Measurements from ENCODE around the gene SYT17. TPM values are rescaled to one million over a fixed set of nuclear protein-coding genes. Genes with fewer than 3 reads are reported as not detected.

SYT17 gene
- polyA plus RNA-seq, 1 donor (not counting 4 experiments of a cell fraction or from before 2014, with no cell fraction given) = not detected

GRCh38 chr16:19225651-19226050, 57.6 kb downstream of the SYT17 start:
- dilution Hi-C loops (cut with MboI; ENCODE audit: extremely low pct_ligation_motif_present, low sequenced_read_pairs) = no loop called here
- Histone ChIP-seq H3K4me3 (ENCODE audit: control insufficient read depth in 2 of 3, extremely low read depth in 1 of 3, insufficient read depth in 2 of 3, low read depth in 1 of 3, low read length in 3 of 3) (no peak overlapping the region), H3K9ac (ENCODE audit: control insufficient read depth, extremely low read depth, insufficient read depth, low read length) (no peak overlapping the region), H3K27ac (ENCODE audit: control insufficient read depth, insufficient read depth, low read length) (no peak overlapping the region), H3K4me2 (ENCODE audit: control insufficient read depth, extremely low read depth, insufficient read depth, low read depth, low read length) (no peak overlapping the region), H3K27me3 (ENCODE audit: control insufficient read depth, extremely low read depth, insufficient read depth, low read length) (no peaks in the 10 kb centered on the region), H4K20me1 (ENCODE audit: control insufficient read depth, extremely low read depth, insufficient read depth, low read length) (no peaks in the 10 kb centered on the region), H3K36me3 (ENCODE audit: control insufficient read depth in 2 of 2, extremely low read depth in 1 of 2, insufficient read depth in 2 of 2, low read length in 2 of 2) (no peaks in the 10 kb centered on the region), H3K79me2 (ENCODE audit: control insufficient read depth, insufficient read depth, low read length) (no peaks in the 10 kb centered on the region), H2AFZ (ENCODE audit: control insufficient read depth, low read length) (no peak overlapping the region), H3K4me1 (ENCODE audit: control insufficient read depth, extremely low read depth, insufficient read depth, low read length) (no peaks in the 10 kb centered on the region), H3K9me1 (ENCODE audit: control insufficient read depth, extremely low read depth, insufficient read depth, low read length) (no peaks in the 10 kb centered on the region), H3K9me3 (ENCODE audit: control insufficient read depth, low read depth, low read length) (no peaks in the 10 kb centered on the region)
- FAIRE-seq (no peak), DNase-seq (ENCODE audit: low read depth, low spot score) (no peak)
- TF ChIP-seq CTCF (optimal IDR thresholded peaks at IDR 0.05 in 1 of 3, IDR thresholded peaks at IDR 0.05 in 1 of 3, conservative IDR thresholded peaks at IDR 0.05 in 1 of 3; ENCODE audit: extremely low read depth in 1 of 3, insufficient read depth in 2 of 3, low read length in 3 of 3) (no peak), EZH2 (IDR thresholded peaks at IDR 0.05; ENCODE audit: low read length) (no peak)

DNA sequence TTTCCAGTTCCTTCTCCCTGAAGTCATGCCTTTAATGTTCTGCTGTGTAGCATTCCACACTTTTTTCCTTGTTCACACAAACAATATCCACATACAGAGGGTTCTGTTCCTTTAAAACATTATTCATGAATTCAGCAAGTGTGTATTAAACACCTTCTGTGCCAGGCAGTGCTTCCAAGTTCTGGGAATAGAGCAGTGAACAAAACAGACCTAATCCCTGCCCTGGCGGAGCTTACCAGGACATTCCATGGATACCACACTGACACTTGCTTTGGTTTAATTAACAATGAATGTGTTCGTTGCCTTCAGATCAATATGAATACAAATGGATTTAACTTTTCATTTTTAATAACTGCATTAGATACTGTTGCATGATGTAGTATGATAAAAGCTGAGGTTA, 59.6 kb downstream of the SYT17 start:
- no peak for FAIRE-seq
- TF ChIP-seq CTCF (optimal IDR thresholded peaks at IDR 0.05 in 1 of 3, IDR thresholded peaks at IDR 0.05 in 1 of 3, conservative IDR thresholded peaks at IDR 0.05 in 1 of 3; ENCODE audit: extremely low read depth in 1 of 3, insufficient read depth in 2 of 3, low read length in 3 of 3) (no peak), EZH2 (IDR thresholded peaks at IDR 0.05; ENCODE audit: low read length) (no peak)
- H3K27me3 ChIP-seq (ENCODE audit: control insufficient read depth, extremely low read depth, insufficient read depth, low read length) = no peaks in the 10 kb centered on the region
- H4K20me1 ChIP-seq (ENCODE audit: control insufficient read depth, extremely low read depth, insufficient read depth, low read length) = no peaks in the 10 kb centered on the region
- no peaks in the 10 kb centered on the region for H3K79me2 ChIP-seq (ENCODE audit: control insufficient read depth, insufficient read depth, low read length)
- H3K36me3 ChIP-seq (ENCODE audit: control insufficient read depth in 2 of 2, extremely low read depth in 1 of 2, insufficient read depth in 2 of 2, low read length in 2 of 2) = no peaks in the 10 kb centered on the region
- dilution Hi-C loops (cut with MboI; ENCODE audit: extremely low pct_ligation_motif_present, low sequenced_read_pairs) = no loop called here
- H3K27ac ChIP-seq (ENCODE audit: control insufficient read depth, insufficient read depth, low read length) = no peak overlapping the region
- H3K4me1 ChIP-seq (ENCODE audit: control insufficient read depth, extremely low read depth, insufficient read depth, low read length) = no peaks in the 10 kb centered on the region
- DNase-seq (ENCODE audit: low read depth, low spot score) = no peak
- no peak overlapping the region for H3K9ac ChIP-seq (ENCODE audit: control insufficient read depth, extremely low read depth, insufficient read depth, low read length)
- H3K4me2 ChIP-seq (ENCODE audit: control insufficient read depth, extremely low read depth, insufficient read depth, low read depth, low read length) = no peak overlapping the region
- no peaks in the 10 kb centered on the region for H3K9me3 ChIP-seq (ENCODE audit: control insufficient read depth, low read depth, low read length)
- H3K4me3 ChIP-seq (ENCODE audit: control insufficient read depth in 2 of 3, extremely low read depth in 1 of 3, insufficient read depth in 2 of 3, low read depth in 1 of 3, low read length in 3 of 3) = no peak overlapping the region
- no peak overlapping the region for H2AFZ ChIP-seq (ENCODE audit: control insufficient read depth, low read length)
- no peaks in the 10 kb centered on the region for H3K9me1 ChIP-seq (ENCODE audit: control insufficient read depth, extremely low read depth, insufficient read depth, low read length)
